Neural cell (in vitro differentiated cells): ENCODE measurements around the gene SERPINH1.

Experiments used
- CTCF ChIP-seq: fragments of 450-650 bp; IDR thresholded peaks from 2 replicates; pipeline ENCODE4 v1.5.1; 2014; ENCODE audit warnings: antibody characterized with exemption, mild to moderate bottlenecking, moderate library complexity; ENCODE audit not compliant: poor library complexity, severe bottlenecking
- EZH2 ChIP-seq: fragments of 200-600, 300-800 bp; shearing (Covaris generic), sonication (generic); IDR thresholded peaks from 2 replicates; pipeline ENCODE4 v1.6.1; 2014; ENCODE audit warnings: antibody characterized with exemption, low read length, borderline replicate concordance, mild to moderate bottlenecking; ENCODE audit not compliant: insufficient read depth, poor library complexity, severe bottlenecking
- POLR2AphosphoS5 ChIP-seq: IDR thresholded peaks from 2 replicates; pipeline ENCODE4 v1.6.1; 2012
- RAD21 ChIP-seq: fragments of 450-650 bp; conservative IDR thresholded peaks from 2 replicates; pipeline ENCODE4 v1.6.1; 2014; ENCODE audit warnings: antibody characterized with exemption, mild to moderate bottlenecking, moderate library complexity

GRCh38 chr11:75582895-75583717 is 21.1 kb downstream of the SERPINH1 start:
- TF ChIP-seq POLR2AphosphoS5, result peak; percentile 81
- peak; percentile 60 for TF ChIP-seq CTCF
- peak; percentile 47 for TF ChIP-seq RAD21
- no peak for TF ChIP-seq EZH2
